DND-41 (cell line): ENCODE measurements around the gene ZNF652.

ENCODE experiments used
- ATAC-seq: fragments of 200-7000 bp; cut with Tn5 transposase; 3 replicates; pipeline ENCODE4 v1.9.1; 2021; ENCODE audit warnings: low read depth; ENCODE audit not compliant: insufficient read depth
- DNase-seq: peaks from one replicate; pipeline ENCODE4 v3.0.0-alpha.2; 2020
- H2AFZ ChIP-seq: 2 replicates; pipeline ENCODE4 v1.6.0; 2012; ENCODE audit warnings: low read depth, low read length
- H3K27ac ChIP-seq: 2 replicates; pipeline ENCODE4 v1.5.1; 2012; ENCODE audit warnings: low read length, inconsistent platforms
- H3K27me3 ChIP-seq: fragments of 200-600 bp; sonication (generic); 2 replicates; pipeline ENCODE4 v1.6.0; 2012; ENCODE audit warnings: low read length, mild to moderate bottlenecking, inconsistent platforms; ENCODE audit not compliant: insufficient read depth, poor library complexity
- H3K36me3 ChIP-seq: 2 replicates; pipeline ENCODE4 v1.5.1; 2012; ENCODE audit warnings: low read length, inconsistent platforms; ENCODE audit not compliant: insufficient read depth
- H3K4me1 ChIP-seq: 2 replicates; pipeline ENCODE4 v1.5.1; 2012; ENCODE audit warnings: mild to moderate bottlenecking, low read length; ENCODE audit not compliant: insufficient read depth
- H3K4me2 ChIP-seq: 2 replicates; pipeline ENCODE4 v1.6.0; 2012; ENCODE audit warnings: mild to moderate bottlenecking, moderate library complexity, low read length, inconsistent platforms; ENCODE audit not compliant: insufficient read depth
- H3K4me3 ChIP-seq, 2 experiments: fragments of 200-600 bp in 1 of 2; shearing (Covaris generic) in 1 of 2; 2 replicates each; pipeline ENCODE4 v1.5.1; 2012 to 2016; ENCODE audit warnings: inconsistent platforms in 2 of 2, low read length in 2 of 2, mild to moderate bottlenecking in 2 of 2, low read depth in 1 of 2, moderate library complexity in 1 of 2
- H3K79me2 ChIP-seq: 2 replicates; pipeline ENCODE4 v1.6.0; 2012; ENCODE audit warnings: low read length, inconsistent platforms; ENCODE audit not compliant: insufficient read depth
- H3K9ac ChIP-seq: 2 replicates; pipeline ENCODE4 v1.6.0; 2012; ENCODE audit warnings: low read depth, mild to moderate bottlenecking, inconsistent platforms, low read length, moderate library complexity
- H3K9me3 ChIP-seq: 2 replicates; pipeline ENCODE4 v1.5.1; 2012; ENCODE audit warnings: low read length, moderate library complexity, mild to moderate bottlenecking, inconsistent platforms; ENCODE audit not compliant: insufficient read depth, severe bottlenecking
- H4K20me1 ChIP-seq: 2 replicates; pipeline ENCODE4 v1.6.0; 2012; ENCODE audit warnings: low read length; ENCODE audit not compliant: insufficient read depth
- CTCF ChIP-seq: IDR thresholded peaks from 2 replicates; pipeline ENCODE4 v1.5.1; 2012; ENCODE audit warnings: borderline replicate concordance, low read length, moderate library complexity, mild to moderate bottlenecking; ENCODE audit not compliant: poor library complexity, severe bottlenecking; ENCODE audit errors: extremely low read depth
- EZH2 ChIP-seq: IDR thresholded peaks from 3 replicates; pipeline ENCODE4 v1.6.1; 2012; ENCODE audit warnings: borderline replicate concordance, low read depth, mild to moderate bottlenecking, moderate library complexity, low read length, inconsistent platforms; ENCODE audit not compliant: severe bottlenecking

Gene ZNF652

GRCh38 chr17:49299996-49300395 is 62.1 kb downstream of the ZNF652 start:
- Histone ChIP-seq H3K27me3 (no peaks in the 10 kb centered on the region), H3K27ac (no peak overlapping the region), H3K4me1 (no peaks in the 10 kb centered on the region), H2AFZ (no peak overlapping the region), H3K4me3 (no peak overlapping the region), H3K9ac (no peak overlapping the region), H3K9me3 (no peaks in the 10 kb centered on the region), H3K4me2 (no peak overlapping the region), H3K36me3 (peaks cover 11% of the 10 kb centered on the region), H4K20me1 (no peaks in the 10 kb centered on the region), H3K79me2 (no peaks in the 10 kb centered on the region)
- DNase-seq, result no peak
- no peak for ATAC-seq
- TF ChIP-seq EZH2 (no peak), CTCF (no peak)

- Histone ChIP-seq H3K27ac (no peak overlapping the region), H3K36me3 (peaks cover 11% of the 10 kb centered on the region), H3K4me3 (no peak overlapping the region), H3K9ac (no peak overlapping the region), H3K4me2 (no peak overlapping the region), H4K20me1 (no peaks in the 10 kb centered on the region), H3K9me3 (no peaks in the 10 kb centered on the region), H3K79me2 (no peaks in the 10 kb centered on the region), H2AFZ (no peak overlapping the region), H3K27me3 (no peaks in the 10 kb centered on the region), H3K4me1 (no peaks in the 10 kb centered on the region)
- TF ChIP-seq EZH2, result no peak
- no peak for TF ChIP-seq CTCF
- no peak for DNase-seq
- no peak for ATAC-seq
Observed at GRCh38 chr17:49298371-49298976, 63.6 kb downstream of the ZNF652 start.

GRCh38 chr17:49297141-49297540 is 64.9 kb downstream of the ZNF652 start:
- DNase-seq, result no peak
- H3K79me2 ChIP-seq, result no peaks in the 10 kb centered on the region
- H4K20me1 ChIP-seq, result no peaks in the 10 kb centered on the region
- H3K9me3 ChIP-seq, result no peaks in the 10 kb centered on the region
- no peak overlapping the region for H2AFZ ChIP-seq
- TF ChIP-seq EZH2, result no peak
- TF ChIP-seq CTCF, result no peak
- no peaks in the 10 kb centered on the region for H3K4me1 ChIP-seq
- H3K27me3 ChIP-seq, result no peaks in the 10 kb centered on the region
- H3K4me3 ChIP-seq, result no peak overlapping the region
- no peak overlapping the region for H3K4me2 ChIP-seq
- H3K36me3 ChIP-seq, result peaks cover 11% of the 10 kb centered on the region
- H3K27ac ChIP-seq, result no peak overlapping the region
- ATAC-seq, result no peak
- no peak overlapping the region for H3K9ac ChIP-seq
